Stimulated activated CD4-positive, alpha-beta T cell treated with anti-CD3 and anti-CD28 coated beads, Interleukin-4, amount 100 ng/mL, for 48 hours (primary cell): Measurements from ENCODE around the gene KCTD16.

Experiments used
- DNase-seq, 2 donors: peaks; one replicate each; pipeline ENCODE4 v3.0.0-alpha.2; 2020; ENCODE audit warnings: low read depth in 2 of 2

The KCTD16 gene

GRCh38 chr5:144403817-144404420, 233.2 kb downstream of the KCTD16 start:
- no peak for DNase-seq

GRCh38 chr5:144404672-144405071, 234.0 kb downstream of the KCTD16 start:
- no peak for DNase-seq

- no peak for DNase-seq
Observed at GRCh38 chr5:144405991-144406390, 235.3 kb downstream of the KCTD16 start.

GRCh38 chr5:144406442-144406841, 235.8 kb downstream of the KCTD16 start:
- DNase-seq: no peak

GRCh38 chr5:144414202-144415029, 243.7 kb downstream of the KCTD16 start:
- DNase-seq: no peak

- no peak for DNase-seq
Observed at GRCh38 chr5:144416196-144416595, 245.5 kb downstream of the KCTD16 start.

- DNase-seq: no peak
Observed at GRCh38 chr5:144418719-144419118, 248.0 kb downstream of the KCTD16 start.

GRCh38 chr5:144421411-144421810, 250.7 kb downstream of the KCTD16 start:
- no peak for DNase-seq

GRCh38 chr5:144422018-144422727, 251.5 kb downstream of the KCTD16 start:
- no peak for DNase-seq

- no peak for DNase-seq
Observed at GRCh38 chr5:144427866-144428265, 257.2 kb downstream of the KCTD16 start.

GRCh38 chr5:144428326-144428725, 257.7 kb downstream of the KCTD16 start:
- no peak for DNase-seq

- no peak for DNase-seq
Observed at GRCh38 chr5:144429405-144429804, 258.7 kb downstream of the KCTD16 start.

- DNase-seq: no peak
Observed at GRCh38 chr5:144429905-144430304, 259.2 kb downstream of the KCTD16 start.

- no peak for DNase-seq
Observed at GRCh38 chr5:144433140-144433822, 262.6 kb downstream of the KCTD16 start.

- no peak for DNase-seq
Observed at GRCh38 chr5:144433893-144434292, 263.2 kb downstream of the KCTD16 start.

GRCh38 chr5:144436007-144436406, 265.3 kb downstream of the KCTD16 start:
- no peak for DNase-seq

- DNase-seq: no peak
Observed at GRCh38 chr5:144438237-144438636, 267.6 kb downstream of the KCTD16 start.

GRCh38 chr5:144448457-144448856, 277.8 kb downstream of the KCTD16 start:
- no peak for DNase-seq

GRCh38 chr5:144451187-144451973, 280.7 kb downstream of the KCTD16 start:
- DNase-seq: no peak

- DNase-seq: no peak
Observed at GRCh38 chr5:144453753-144454152, 283.1 kb downstream of the KCTD16 start.

GRCh38 chr5:144457160-144457559, 286.5 kb downstream of the KCTD16 start:
- no peak for DNase-seq
